ENCODE results near the gene HOXA9. TPM values are rescaled to one million over a fixed set of nuclear protein-coding genes. Genes with fewer than 3 reads are reported as not detected.

Gene HOXA9
- total RNA-seq, 1 donor from 2014 or later: 1.2 TPM

DNA sequence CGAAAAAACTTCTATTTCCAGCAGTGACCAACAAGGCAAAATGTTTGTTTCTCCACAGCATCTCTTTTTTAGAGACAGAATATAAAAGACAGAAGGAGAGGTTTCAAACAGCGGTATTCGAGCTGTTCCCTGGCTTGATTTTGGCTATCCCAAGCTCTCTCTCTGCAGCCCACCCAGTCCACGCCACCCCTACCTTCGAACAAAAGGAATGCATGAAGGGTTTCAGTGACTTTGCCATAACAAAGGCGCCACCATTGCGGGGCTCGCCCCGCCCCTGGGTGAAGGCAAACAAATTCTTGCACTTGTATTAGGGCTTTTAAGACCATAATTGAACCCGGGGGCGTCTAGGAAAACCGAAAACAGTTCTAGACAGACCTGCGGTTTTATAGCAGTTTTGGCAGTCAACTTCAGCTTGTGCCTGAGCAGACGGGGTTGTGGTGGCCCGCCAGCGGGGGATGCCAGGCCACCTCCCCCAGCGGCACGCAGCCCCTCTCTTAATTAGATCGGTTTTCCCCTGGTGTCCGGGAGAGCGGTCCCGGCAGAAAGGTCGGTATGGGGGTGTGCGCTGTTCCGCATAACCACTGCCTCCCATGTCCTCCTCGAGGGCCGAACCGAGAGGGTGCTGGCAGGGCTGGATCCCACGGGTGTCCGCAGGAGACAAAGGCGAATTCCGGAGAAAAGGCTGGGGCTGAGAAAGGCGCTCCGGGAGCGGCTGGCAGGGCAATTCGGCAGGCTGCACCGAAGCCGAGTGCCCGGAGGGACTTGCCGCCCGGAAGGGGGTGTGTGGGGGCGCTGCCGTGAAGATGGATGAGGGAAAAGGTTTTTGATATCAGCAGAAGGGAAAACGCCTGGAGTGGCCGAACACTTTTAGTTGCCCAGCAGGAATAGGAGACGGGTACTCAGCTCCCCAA lies 22.4 kb upstream of the HOXA9 start:
- Histone ChIP-seq H3K4me3 (peak overlapping the region; percentile 25), H3K27ac (no peak overlapping the region), H3K4me1 (peaks cover 46% of the 10 kb centered on the region), H3K36me3 (no peaks in the 10 kb centered on the region), H3K27me3 (peaks cover 100% of the 10 kb centered on the region), H3K9me3 (no peaks in the 10 kb centered on the region)
- DNase-seq (peak; percentile 57), ATAC-seq (no peak)
- TF ChIP-seq, protein P1, sequence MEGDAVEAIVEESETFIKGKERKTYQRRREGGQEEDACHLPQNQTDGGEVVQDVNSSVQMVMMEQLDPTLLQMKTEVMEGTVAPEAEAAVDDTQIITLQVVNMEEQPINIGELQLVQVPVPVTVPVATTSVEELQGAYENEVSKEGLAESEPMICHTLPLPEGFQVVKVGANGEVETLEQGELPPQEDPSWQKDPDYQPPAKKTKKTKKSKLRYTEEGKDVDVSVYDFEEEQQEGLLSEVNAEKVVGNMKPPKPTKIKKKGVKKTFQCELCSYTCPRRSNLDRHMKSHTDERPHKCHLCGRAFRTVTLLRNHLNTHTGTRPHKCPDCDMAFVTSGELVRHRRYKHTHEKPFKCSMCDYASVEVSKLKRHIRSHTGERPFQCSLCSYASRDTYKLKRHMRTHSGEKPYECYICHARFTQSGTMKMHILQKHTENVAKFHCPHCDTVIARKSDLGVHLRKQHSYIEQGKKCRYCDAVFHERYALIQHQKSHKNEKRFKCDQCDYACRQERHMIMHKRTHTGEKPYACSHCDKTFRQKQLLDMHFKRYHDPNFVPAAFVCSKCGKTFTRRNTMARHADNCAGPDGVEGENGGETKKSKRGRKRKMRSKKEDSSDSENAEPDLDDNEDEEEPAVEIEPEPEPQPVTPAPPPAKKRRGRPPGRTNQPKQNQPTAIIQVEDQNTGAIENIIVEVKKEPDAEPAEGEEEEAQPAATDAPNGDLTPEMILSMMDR (IDR thresholded peaks at IDR 0.05): no peak
- intact Hi-C loops (cut with DNase I): no loop called here

DNA sequence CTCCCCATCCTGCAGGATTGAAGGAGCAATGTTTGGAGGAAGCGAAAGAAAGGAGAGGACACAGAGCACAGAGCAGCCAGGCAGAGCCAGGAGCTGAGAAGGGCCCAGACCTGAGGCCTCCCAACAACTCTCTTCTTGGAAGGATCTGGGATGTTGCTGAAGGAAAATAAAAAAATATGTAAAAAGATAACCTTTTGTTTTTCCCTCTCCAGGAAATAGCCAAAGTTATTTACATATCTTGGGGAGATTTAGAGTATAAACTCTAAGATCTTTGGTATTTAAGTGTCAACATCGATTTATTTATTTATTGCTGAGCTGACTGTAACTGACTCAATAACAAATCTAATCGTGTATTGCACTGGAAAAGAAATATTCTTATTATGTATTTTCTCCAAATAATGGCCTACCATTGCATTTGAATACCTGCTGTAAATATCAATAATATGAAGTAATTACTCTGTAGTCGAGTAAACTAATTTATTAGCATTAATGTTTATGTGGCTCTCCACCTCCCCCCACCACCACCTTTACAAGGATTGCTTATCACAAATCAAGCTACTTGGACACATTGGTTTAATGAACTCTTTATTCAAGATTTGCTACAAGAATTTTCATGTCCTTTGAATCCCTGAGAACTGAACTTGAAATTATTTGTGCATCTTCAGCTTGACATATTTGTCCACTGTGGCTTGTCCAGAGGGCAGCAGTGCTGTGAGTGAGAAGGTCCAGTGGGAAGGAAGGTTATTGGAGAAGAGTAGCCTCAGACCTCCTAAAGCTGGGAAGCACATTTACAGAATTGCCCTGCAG lies 21.5 kb upstream of the HOXA9 start:
- intact Hi-C loops (cut with DNase I): no loop called here
- Histone ChIP-seq H3K4me1 (peaks cover 41% of the 10 kb centered on the region), H3K27ac (no peak overlapping the region), H3K9me3 (no peaks in the 10 kb centered on the region), H3K36me3 (no peaks in the 10 kb centered on the region), H3K4me3 (no peak overlapping the region), H3K27me3 (peaks cover 100% of the 10 kb centered on the region)
- DNase-seq (no peak), ATAC-seq (no peak)
- TF ChIP-seq, protein P1 (IDR thresholded peaks at IDR 0.05): no peak

DNA sequence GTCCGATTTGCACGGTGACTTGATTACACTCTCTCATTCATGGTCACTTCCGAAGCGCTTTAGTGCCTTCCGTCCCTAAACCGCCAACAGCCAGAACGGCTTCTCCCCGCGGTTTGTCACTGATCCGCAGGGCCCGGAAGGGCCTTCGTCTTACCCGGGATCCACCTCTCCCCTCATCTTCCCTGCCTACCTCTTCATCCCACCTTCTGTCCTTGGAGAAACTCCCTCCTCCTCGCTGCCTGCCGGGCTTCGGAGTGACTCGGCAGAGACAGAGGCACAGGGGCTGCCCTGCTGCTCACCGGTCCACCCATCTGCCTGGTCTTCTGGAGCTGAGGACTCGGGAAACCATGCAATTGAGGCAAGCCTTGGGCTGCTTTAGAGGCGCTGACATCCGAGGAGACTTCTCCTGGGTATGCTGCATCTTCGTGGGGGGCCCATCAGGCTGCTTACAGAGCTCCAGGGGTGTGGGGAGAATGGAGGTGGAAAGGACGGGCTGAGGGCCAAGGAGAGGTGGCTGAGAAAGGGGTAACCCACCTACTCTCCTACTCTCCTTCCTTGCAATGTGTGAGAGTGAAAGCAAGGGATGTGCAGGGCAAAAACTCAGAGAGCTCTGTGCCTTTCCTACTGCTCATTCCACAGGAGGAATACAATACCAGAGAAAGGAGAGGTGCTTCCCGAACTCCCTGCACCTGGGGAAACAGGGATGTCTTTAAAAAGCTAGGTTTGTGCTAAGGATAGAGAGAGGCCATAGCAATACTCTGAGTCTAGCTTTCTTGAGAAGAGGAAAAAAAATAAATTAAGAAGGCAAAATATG lies 20.7 kb upstream of the HOXA9 start:
- ATAC-seq: no peak
- Histone ChIP-seq H3K9me3 (no peaks in the 10 kb centered on the region), H3K36me3 (no peaks in the 10 kb centered on the region), H3K27me3 (peaks cover 100% of the 10 kb centered on the region), H3K4me3 (no peak overlapping the region), H3K4me1 (peaks cover 41% of the 10 kb centered on the region), H3K27ac (no peak overlapping the region)
- intact Hi-C loops (cut with DNase I): no loop called here
- peak; percentile 31 for DNase-seq
- TF ChIP-seq, protein P1 (IDR thresholded peaks at IDR 0.05): no peak

DNA sequence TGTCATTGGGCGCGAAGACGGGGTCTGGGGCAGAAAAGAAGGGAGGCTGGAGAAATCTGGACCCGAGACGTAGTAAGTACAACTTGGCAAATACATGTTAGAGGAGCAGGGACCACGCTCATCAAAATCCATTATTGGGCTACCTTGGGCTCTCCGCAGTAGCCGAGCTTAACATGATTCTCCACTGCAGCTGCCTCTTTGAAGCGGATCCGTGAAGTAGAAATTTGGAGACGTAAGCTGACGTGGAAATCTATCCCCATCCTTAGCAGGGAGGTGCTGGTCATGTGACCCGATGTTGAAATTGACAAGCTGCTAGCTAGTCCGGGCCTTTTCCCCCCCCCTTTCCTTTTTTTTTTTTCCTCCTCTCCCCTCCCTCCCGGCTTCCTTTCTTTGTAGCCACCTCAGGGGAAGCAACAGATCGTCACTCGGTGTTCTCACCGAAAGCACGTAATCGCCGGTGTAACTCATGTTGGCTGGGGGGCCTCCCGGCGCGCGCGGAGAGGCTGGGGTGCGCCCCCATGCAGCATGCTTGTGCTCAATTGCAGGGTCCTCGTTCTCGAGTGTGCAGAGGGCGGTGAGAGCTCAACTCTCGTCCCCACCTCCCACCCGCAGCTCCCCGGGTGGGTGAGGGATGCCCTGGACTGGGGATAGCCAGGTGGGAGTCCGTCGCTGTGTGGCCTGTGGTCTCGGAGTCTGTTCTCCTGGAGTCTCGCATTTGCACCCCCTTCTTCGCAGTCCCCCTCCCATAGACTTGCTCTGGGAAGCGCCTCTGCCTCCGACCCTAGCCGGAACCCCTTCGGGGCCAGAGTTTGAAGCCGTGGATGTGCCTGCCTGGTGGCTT lies 19.9 kb upstream of the HOXA9 start, which contains the start of gene HOXA11:
TSS of gene HOXA11 (minus strand) at position 220 of the 841 bp plus-strand sequence. CDS start at position 132, 88 bp downstream.
- peaks cover 41% of the 10 kb centered on the region for H3K4me1 ChIP-seq
- DNase-seq: peak; percentile 59

More for the DNA sequence above, 19.9 kb upstream of the HOXA9 start, which contains the start of gene HOXA11:
- Histone ChIP-seq H3K9me3 (no peaks in the 10 kb centered on the region), H3K36me3 (no peaks in the 10 kb centered on the region), H3K27me3 (peaks cover 100% of the 10 kb centered on the region), H3K27ac (no peak within 1 kb of the TSS), H3K4me3 (peak within 1 kb of the TSS; percentile 31)
- ATAC-seq: no peak
- intact Hi-C loops (cut with DNase I): no loop called here
- TF ChIP-seq, protein P1 (IDR thresholded peaks at IDR 0.05): no peak

All from upper lobe of right lung (tissue), 1 donor.